GM21619 (cell line): ENCODE results near the gene CYSTM1.
"Not testable (repeated sequence)": the region's sequence is repeated elsewhere in the genome, so short reads cannot be mapped to it uniquely, and the experiment has no call there.

Experiments used
- ATAC-seq: cut with Tn5 transposase; IDR thresholded peaks from one replicate; pipeline ENCODE4 v1.9.1; 2021; ENCODE audit not compliant: unreplicated experiment

CYSTM1 gene

DNA sequence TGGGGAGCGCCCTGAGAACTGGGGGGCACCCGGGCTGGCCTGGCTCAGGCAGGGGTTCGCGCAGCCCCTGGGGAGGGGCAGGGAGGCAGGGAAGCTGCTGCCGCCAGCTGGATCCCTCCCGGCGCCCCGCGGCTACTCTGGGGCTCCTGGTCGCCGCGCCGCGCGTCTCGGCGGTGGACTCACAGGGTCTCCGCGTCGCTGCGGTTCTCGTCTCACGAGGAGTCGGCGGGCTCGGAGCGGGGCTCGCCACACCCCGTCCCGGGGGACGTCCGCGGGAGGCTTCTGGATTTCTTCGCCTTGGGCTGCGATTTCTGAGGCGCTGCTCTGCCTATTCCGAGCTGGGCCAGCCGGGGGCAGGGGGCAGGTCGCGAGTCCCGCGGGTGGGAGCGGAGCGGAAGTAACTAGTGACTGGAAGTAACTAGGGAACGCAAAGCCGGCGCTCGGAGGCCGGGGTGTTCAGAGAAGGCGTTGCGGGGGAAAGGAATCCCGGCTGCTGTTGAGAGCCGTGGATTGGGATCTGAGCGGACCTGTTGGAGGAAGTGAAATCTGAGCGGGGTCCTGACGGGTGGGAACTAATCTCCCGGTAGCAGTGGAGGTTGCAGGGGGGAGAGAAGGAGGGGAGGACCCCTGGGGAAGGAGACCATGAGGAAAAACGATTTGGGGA lies 511 bp downstream of the CYSTM1 start:
- peak; percentile 45 for ATAC-seq

DNA sequence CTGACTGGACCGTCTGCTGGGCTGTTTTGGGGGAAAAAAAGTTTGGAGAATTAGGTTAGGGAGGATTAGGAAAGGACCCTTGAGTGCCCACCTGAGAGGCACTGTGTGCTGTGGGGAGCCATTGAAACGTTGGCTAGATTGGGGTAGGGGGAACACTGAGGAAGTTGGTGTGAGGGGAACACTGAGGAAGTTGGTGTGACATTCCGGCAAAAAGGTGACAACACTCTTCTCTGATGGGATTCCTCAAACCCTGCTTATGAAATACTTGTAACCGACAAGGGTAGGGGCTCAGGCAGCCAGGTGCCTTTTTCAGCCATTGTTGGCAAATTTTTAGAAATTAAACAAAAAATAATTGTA lies 1.0 kb downstream of the CYSTM1 start:
- no peak for ATAC-seq

DNA sequence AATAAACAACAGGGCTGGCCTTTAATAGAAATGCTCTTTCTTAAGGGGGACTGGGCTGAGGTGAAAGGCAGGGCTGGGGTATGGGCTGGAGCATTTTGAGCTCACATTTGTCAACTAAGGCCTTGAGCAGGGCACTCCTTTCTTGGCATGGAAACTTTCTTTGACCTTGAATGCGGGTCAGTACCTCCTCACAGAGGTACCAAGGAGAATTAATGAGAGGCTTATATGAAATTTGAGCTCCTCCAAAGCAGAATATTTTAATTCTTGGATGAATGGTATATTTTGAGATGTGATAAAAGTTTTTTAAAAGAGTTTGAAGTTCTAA lies 3.1 kb downstream of the CYSTM1 start:
- no peak for ATAC-seq

DNA sequence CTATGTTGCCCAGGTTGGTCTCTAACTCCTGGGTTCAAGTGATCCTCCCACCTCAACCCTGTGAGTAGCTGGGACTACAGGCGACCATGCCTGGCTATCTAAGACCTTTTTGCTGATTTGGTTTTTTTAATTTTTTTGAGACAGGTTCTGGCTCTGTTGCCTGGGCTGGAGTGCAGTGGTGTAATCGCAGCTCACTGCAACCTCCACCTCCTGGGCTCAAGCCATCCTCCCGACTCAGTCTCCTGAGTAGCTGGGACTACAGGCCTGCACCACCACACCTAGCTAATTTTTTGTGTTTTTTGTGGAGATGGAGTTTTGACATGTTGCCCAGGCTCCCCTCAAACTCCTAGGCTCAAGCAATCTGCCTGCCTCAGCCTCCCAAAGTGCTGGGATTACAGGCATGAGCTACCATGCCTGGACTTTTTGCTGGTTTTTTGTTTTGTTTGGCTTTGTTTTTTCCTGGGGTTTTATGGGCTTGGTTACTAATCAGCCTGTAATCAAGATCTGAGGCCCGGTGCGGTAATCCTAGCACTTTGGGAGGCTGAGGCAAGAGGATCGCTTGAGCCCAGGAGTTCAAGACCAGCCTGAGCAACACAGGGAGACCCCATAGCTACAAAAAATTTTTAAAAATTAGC lies 3.6 kb downstream of the CYSTM1 start:
- ATAC-seq, result no peak

DNA sequence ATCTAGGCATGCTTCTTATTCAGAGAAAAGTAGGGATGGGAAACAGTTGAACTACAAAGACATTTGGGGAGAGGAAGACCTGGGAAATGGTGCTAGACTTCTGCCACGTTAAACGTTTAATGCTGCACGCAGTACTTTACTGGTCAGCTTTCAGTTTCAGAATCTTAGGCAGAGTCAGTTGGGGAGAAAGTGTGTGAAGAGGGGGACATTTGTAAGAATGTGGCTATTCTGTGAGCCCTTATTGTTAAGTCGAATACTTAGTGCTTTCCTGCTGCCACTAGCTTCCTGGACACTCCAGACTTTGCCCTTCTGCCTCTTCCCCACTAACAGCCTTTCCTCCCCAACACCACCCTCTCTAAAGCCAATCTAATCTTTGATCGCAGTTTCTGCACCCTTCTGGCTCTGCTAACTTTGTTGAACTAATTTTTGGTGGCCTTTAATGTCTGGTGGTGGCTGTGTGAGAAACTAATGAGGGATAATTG lies 6.1 kb downstream of the CYSTM1 start:
- ATAC-seq, result peak; percentile 59

DNA sequence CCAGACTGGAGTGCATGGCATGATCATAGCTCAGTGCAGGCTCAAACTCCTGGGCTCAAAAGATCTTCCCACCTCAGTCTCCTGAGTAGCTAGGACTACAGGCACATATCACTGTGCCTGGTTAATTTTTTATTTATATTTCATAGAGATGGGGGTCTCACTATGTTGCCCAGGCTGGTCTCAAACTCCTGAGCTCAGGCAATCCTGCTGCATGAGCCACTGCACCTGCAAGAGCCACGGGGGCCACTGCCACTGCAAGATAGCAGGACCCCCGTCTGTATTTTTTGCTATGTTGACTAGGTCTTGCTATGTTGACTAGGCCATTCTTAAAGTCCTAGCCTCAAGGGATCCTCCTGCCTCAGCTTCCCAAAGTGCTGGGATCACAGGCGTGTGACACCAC lies 6.5 kb downstream of the CYSTM1 start:
- ATAC-seq, result no peak

DNA sequence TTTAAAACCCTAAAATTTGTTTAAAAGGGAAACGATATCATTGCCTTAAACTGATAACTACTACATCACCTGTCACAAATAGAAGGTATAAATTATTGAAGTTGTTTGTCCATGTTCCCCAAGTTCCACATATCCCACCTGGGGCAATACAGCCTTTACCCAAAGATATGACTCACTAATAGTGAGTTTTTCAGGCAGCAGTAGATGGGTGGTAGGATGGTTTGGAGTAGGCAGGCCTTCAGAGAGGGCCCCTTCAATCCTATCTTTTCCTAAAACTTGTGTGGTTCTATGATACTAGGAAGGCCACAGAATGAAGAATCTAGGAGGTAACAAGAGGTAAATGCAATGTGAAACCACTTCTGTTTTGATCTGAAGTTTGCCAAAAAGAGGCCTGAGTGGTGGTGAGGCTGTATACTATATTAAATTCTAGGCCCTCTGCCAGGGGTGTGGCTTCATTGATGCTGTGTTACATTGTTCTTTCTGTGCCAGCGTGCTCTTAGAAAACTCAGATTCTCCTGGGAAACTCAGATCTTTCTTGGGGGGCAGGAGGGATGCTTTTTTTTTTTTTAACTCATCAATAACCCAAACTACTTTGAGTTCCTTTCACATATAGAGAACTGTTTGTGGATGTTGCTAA lies 7.2 kb downstream of the CYSTM1 start:
- no peak for ATAC-seq

DNA sequence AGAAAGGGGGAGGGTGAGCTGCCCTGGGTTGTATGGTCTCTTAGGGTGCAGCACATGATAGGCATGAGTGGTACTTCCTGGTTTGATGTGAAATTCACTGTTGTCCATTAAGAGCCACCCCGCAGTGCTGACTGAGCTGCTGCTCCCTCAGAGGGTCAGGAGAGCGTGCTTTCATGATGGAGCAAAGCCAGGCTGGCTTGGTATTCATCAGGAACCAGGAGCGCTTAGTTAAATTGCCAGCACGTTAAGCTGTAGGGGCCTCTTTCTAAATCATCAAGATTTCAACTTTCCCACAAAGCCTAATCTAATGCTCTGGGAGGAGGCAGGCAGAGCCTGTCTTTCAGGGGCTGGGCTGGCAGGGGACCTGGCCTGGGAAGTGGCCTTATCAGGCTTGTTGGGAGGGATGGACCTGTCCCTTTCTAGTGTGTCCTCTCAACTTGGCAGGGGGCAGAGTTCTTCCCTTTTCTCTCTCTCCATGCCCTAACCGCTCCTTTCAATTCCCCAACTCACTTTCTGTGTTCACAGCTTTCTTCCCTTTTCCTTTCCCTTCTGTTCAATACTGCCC lies 7.9 kb downstream of the CYSTM1 start:
- ATAC-seq, result no peak

DNA sequence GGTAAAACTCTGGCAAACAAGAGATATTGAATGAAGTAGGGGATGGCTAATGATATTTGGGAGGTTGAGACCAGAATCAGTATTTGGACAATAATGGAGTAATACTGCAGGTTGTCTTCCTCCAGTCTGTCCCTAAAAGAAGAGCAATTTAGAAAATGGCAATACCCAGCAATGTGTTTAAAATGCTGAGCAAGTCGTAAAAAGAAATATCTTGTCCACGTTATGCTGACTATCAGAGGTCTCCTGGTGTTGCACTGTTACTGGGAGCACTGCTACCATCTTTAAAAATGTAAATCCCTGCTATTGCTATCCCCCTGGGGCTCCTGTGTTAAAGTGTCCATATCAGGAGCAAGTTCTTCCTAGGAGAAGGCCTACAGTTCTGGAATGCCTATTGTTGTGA lies 10.4 kb downstream of the CYSTM1 start:
- ATAC-seq, result no peak

DNA sequence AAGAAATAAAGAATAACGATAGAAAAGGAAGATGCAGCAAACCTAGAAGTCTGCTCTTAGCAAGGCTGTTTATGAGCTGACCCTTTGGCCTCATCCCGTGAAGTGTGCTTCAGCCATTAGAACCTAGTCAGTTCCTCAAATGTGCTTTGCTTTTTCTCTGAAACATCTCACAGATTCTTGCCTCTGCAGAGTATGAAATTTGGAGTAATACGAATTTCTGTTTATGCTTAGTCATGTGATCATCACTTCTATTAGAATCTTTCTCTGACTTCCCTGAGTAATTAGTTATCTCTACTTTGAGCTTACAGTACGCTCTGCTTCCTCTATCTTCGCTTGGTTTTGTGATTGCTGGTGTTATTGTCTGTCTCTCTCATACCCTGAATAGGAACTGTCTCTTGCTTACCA lies 11.3 kb downstream of the CYSTM1 start:
- no peak for ATAC-seq

DNA sequence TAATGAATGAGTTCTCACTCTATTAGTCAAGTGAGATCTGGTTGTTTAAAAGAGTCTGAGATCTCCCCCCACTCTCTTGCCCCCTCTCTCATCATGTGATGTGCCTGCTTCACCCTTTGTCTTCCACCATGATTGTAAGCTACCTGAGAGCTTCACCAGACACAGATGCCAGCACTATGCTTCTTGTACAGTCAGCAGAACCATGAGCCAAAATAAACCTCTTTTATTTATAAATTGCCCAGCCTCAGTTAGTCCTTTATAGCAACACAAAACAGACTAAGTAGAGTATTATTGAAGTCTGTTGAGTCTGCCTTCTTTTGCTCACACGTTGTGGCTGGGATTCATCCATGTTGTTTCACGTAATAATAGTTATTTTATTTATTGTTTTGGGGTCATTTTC lies 14.3 kb downstream of the CYSTM1 start:
- no peak for ATAC-seq

DNA sequence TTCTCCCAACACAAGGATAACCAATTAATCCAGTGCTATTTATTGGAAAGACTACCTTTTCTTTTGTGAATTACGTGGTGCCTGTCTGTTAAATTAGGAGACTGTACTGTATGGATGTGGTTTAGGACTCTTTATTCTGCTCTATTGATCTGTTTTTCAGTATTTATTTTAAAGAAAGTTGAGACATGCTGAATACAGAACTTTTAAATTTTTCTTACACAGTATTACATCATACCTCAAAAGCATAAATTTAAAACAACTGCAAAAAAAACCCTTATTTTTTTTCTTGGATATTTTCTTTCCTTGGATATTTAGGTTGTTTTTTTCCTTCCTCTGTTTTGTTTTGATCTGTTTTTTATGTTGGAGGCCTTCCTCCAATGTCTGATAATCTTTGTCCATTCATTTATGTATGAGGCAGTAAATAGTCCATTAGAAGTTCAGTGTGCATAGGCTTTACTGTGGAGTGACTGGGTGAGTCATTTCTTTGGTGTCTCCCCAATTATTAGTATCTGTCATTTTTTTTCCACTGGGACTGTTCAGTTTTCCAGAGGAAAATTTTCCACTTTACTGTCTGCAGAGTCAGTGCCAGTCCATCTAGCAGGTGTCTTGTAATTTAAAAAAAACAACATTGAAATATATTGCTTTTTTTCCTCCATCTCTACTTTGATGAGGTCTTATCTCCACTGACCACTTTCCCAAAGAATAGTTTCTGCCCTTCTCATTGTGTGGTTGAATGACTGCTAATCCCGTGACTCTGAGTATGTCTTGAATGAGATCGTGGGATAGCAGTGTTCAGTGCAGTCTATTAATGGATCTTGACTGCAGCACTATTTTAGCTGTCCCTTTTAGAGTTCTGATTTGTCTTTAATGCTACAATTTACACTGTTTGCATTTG lies 15.2 kb downstream of the CYSTM1 start:
- ATAC-seq, result no peak

DNA sequence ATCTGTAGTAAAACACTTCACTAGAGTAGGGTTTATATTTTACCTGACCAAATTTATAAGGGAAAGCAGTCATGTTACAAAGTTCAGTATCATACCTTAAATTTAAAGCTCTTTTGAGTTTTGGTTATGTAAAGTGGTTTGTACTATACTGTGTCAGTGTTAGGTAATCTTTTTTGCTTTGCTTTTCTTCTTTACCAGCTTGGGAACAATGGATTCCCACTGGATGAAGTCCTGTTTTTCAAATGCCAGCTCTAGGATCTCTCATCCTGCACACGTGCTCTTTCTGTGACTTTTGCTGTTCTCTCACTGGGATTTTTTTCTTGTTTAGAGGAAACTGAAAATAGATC lies 15.9 kb downstream of the CYSTM1 start:
- no peak for ATAC-seq

DNA sequence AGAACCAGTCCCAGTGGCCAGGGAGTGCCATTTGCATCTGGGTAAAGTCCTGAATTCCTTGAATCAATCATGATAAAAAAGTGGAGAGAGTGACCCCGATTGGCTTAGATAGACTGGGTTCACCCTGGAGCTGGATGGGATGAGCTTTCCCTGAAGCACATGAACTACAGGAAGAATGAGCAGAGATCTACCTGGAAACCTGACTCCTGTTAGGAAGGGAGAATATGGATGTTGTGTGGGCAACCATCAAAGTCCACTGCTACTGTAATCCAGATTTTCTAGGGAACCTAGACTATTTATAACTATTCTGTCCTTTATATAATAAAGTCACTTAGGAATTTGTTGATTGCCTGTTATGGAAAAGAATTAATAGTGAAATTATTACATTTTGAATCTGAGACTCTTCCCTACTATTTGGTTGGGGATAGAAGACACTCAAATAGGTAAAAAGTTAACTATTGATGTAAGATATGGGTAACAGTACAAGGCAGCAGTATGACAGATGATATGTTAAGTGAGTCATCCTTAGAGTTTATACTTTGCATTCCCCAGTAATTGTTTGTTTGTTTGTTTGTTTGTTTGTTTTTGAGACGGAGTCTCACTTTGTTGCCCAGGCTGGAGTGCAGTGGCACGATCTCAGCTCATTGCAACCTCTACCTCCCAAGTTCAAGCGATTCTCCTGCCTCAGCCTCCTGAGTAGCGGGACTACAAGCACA lies 17.9 kb downstream of the CYSTM1 start:
- ATAC-seq, result no peak

DNA sequence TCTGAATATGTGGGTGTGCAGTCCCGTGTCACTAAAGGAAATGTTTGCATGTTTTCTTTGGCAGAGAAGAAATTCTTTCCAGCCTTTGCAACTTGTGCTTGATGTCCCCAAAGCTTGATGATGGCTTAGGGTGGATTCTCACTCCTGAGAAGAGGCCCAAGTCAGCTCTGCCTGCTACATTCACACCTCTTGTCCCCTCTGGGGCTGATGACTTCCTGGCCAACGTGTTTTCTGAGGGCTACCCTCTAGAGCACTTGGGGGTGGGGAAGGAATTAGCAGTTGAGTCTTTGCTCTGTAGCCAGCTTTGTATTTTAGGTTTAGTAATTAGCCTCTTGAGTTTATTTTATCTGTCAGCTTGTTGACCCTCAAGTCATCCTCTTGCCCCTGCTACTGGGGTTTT lies 19.7 kb downstream of the CYSTM1 start:
- no peak for ATAC-seq

DNA sequence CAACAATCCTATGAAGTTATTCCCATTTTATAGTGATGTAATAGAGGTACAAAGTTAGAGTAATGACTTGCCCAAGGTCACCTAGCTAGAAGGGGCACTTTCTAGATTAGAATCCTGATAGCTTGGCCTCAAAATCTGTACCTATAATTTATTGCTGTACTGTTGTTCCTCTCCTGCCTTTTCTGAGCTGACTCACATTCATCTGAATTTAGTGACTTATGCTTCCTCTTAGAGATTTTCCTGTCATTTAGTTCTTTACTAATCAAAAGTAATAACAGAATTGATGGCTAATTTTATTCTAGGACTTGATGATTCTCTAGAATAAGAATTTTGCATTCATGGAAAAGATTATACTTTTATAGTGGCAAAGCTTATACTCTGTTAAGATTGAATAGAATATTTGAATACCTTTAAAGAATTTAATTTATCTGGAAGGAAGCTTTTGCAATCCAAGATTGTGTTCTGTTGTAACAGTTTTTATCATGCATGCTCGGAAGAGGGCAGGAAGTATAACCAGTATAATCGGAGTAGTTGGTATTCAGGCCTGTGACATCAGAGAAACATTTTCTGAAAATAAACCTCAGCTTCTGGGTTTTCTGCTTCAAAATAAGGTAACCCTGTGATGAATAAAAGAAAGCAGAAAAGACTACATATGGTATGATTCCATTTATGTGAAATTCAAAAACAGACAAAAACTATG lies 21.3 kb downstream of the CYSTM1 start:
- no peak for ATAC-seq

DNA sequence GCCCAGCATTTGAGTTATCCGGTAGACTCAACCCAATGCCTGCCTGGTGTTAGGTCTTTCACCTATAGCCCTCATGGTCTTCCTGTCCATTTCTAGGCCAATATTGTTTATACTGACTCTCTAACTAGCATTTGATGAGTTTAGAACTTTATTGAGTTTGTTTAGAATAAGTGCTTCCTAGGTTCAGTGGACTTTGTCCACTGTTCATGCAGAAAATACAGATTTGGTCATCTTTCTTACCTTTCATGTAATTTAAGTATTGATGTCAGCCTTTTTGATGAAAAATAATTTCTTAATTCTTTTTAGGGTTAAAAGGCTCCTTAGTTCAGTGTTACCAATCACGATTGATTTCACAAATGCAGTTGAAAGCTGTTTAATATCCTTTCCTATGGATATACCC lies 22.0 kb downstream of the CYSTM1 start:
- ATAC-seq, result no peak

DNA sequence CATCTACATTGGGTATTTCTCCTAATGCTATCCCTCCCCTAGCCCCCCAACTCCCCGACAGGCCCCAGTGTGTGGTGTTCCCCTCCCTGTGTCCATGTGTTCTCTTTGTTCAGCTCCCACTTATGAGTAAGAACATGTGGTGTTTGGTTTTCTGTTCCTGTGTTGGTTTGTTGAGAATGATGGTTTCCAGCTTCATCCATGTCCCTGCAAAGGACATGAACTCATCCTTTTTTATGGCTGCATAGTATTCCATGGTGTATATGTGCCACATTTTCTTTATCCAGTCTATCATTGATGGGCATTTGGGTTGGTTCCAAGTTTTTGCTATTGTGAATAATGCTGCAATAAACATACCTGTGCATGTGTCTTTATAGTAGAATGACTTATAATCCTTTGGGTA lies 23.9 kb downstream of the CYSTM1 start:
- ATAC-seq, result not testable (repeated sequence)

DNA sequence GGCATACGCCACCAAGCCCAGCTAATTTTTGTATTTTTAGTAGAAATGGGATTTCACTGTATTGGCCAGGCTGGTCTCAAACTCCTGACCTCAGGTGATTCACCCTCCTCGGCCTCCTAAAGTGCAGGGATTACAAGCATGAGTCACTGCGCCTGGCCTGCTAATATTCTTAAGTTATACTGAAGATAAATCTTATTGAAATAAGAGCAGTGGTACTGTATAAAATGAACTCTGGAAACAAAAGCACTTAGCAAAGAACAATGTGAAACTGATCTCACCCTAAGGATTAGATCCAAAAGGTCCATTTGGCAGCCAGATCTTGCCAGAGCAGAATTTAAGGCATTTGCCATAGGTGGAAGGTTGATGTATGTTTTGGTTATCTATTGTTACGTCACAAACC lies 27.1 kb downstream of the CYSTM1 start:
- ATAC-seq, result no peak

DNA sequence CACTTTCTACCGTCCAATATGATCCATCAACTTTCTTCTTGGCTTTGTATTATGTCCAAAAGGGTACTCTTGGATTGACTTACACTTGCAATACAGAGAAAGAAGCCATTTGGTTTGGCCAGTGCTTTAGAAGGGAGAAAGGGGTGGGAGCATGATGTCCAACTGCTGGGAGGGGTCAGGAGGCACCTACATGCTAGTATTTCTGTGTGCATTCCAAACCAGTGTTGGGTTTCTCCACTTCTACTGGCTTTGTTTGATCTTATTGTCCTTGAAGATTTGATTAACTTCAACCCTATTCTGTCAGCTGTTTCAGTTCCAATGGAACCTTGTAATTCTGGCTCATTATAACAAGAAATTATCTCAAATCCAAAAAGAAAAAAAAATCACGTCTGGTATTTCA lies 27.6 kb downstream of the CYSTM1 start:
- ATAC-seq, result no peak
